ENCODE results near the gene BROX. TPM values are rescaled to one million over a fixed set of nuclear protein-coding genes. Genes with fewer than 3 reads are reported as not detected.
"Not testable (repeated sequence)": the region's sequence is repeated elsewhere in the genome, so short reads cannot be mapped to it uniquely, and the experiment has no call there.

BROX gene
- 10 to 100 TPM; 35.7 to 47.9 (median 41.4) TPM for total RNA-seq

- no peaks in the 10 kb centered on the region for H3K9me3 ChIP-seq
- H3K27ac ChIP-seq, result peak within 1 kb of the TSS; percentile 95 to 98 (median 96)
- DNase-seq (ENCODE audit: low spot score in 2 of 2), result peak; percentile 90 to 93
- 0% methylated on average over 40 to 47 of the region's 62 CpGs for WGBS, 2 donors
- peak within 1 kb of the TSS; percentile 57 to 90 (median 87) for H3K4me3 ChIP-seq
- peak; percentile 16 to 59 for TF ChIP-seq EP300 (IDR thresholded peaks at IDR 0.05)
- peak in 1 of 2 donors; percentile 46 for TF ChIP-seq POLR2A (IDR thresholded peaks at IDR 0.05)
- TF ChIP-seq CTCF (IDR thresholded peaks at IDR 0.05), result peak in 1 of 5 experiments; percentile 12
- H3K27me3 ChIP-seq, result no peaks in the 10 kb centered on the region
- peaks cover 0 to 25% (median 7%) of the 10 kb centered on the region in 3 donors for H3K36me3 ChIP-seq
- H3K4me1 ChIP-seq, result peaks cover 0 to 70% (median 27%) of the 10 kb centered on the region in 4 donors
Observed at GRCh38 chr1:222712253-222713090, at the start of gene BROX, which contains the start of gene AIDA. Gene BROX (plus strand): TSS chr1:222712564. CDS start chr1:222715700, 3,136 bp downstream. Gene AIDA (minus strand): TSS chr1:222712491. CDS start chr1:222712317, 174 bp downstream.

GRCh38 chr1:222663431-222663934, 48.9 kb upstream of the BROX start:
- TF ChIP-seq EP300 (IDR thresholded peaks at IDR 0.05), result no peak
- TF ChIP-seq POLR2A (IDR thresholded peaks at IDR 0.05), result no peak
- H3K27me3 ChIP-seq, result no peaks in the 10 kb centered on the region
- H3K27ac ChIP-seq, result no peak overlapping the region
- H3K4me3 ChIP-seq, result no peak overlapping the region
- peaks cover 0 to 94% (median 15%) of the 10 kb centered on the region in 3 donors for H3K36me3 ChIP-seq
- peaks cover 0 to 8% (median 0%) of the 10 kb centered on the region in 4 donors for H3K4me1 ChIP-seq
- H3K9me3 ChIP-seq, result no peaks in the 10 kb centered on the region
- DNase-seq (ENCODE audit: low spot score in 2 of 2), result no peak
- WGBS, 2 donors, result 92 to 97% methylated on average over 4 of the region's 4 CpGs

- DNase-seq (ENCODE audit: low spot score in 2 of 2), result no peak
- H3K4me1 ChIP-seq, result peaks cover 0 to 14% (median 0%) of the 10 kb centered on the region in 4 donors
- TF ChIP-seq POLR2A (IDR thresholded peaks at IDR 0.05) (no peak), EP300 (IDR thresholded peaks at IDR 0.05) (no peak), CTCF (IDR thresholded peaks at IDR 0.05) (no peak)
- H3K9me3 ChIP-seq, result no peaks in the 10 kb centered on the region
- no peaks in the 10 kb centered on the region for H3K27me3 ChIP-seq
- H3K4me3 ChIP-seq, result no peak overlapping the region
- no peak overlapping the region for H3K27ac ChIP-seq
- peaks cover 0 to 80% (median 7%) of the 10 kb centered on the region in 3 donors for H3K36me3 ChIP-seq
- WGBS, 2 donors, result 83 to 89% methylated on average over 7 of the region's 7 CpGs
Observed at GRCh38 chr1:222665964-222666363, 46.4 kb upstream of the BROX start.

- H3K27ac ChIP-seq; H3K9me3 ChIP-seq; H3K27me3 ChIP-seq; H3K4me3 ChIP-seq; DNase-seq (ENCODE audit: low spot score in 2 of 2): not testable (repeated sequence)
- Histone ChIP-seq H3K36me3 (peaks cover 0 to 77% (median 5%) of the 10 kb centered on the region in 3 donors), H3K4me1 (peaks cover 0 to 14% (median 0%) of the 10 kb centered on the region in 4 donors)
- 83 to 95% methylated on average over 1 to 2 of the region's 4 CpGs for WGBS, 2 donors
Observed at GRCh38 chr1:222668184-222668583, 44.2 kb upstream of the BROX start.

- not testable (repeated sequence) for H3K27ac ChIP-seq
- peaks cover 0 to 77% (median 12%) of the 10 kb centered on the region in 3 donors for H3K36me3 ChIP-seq
Observed at GRCh38 chr1:222669107-222669506, 43.3 kb upstream of the BROX start.

GRCh38 chr1:222670110-222670509, 42.3 kb upstream of the BROX start:
- WGBS, 2 donors, result 93 to 94% methylated on average over 1 of the region's 1 CpG
- peaks cover 0 to 77% (median 12%) of the 10 kb centered on the region in 3 donors for H3K36me3 ChIP-seq

More at GRCh38 chr1:222669107-222669506, 43.3 kb upstream of the BROX start:
- H3K27me3 ChIP-seq; H3K9me3 ChIP-seq; H3K4me3 ChIP-seq; DNase-seq (ENCODE audit: low spot score in 2 of 2): not testable (repeated sequence)
- 63 to 88% methylated on average over 1 of the region's 2 CpGs for whole genome bisulfite sequencing, 2 donors
- peaks cover 0 to 14% (median 0%) of the 10 kb centered on the region in 4 donors for H3K4me1 ChIP-seq

More at GRCh38 chr1:222670110-222670509, 42.3 kb upstream of the BROX start:
- no peaks in the 10 kb centered on the region for H3K9me3 ChIP-seq
- no peak overlapping the region for H3K4me3 ChIP-seq
- TF ChIP-seq POLR2A (IDR thresholded peaks at IDR 0.05) (no peak), CTCF (IDR thresholded peaks at IDR 0.05) (no peak), EP300 (IDR thresholded peaks at IDR 0.05) (no peak)
- peaks cover 0 to 14% (median 0%) of the 10 kb centered on the region in 4 donors for H3K4me1 ChIP-seq
- no peaks in the 10 kb centered on the region for H3K27me3 ChIP-seq
- no peak overlapping the region for H3K27ac ChIP-seq
- no peak for DNase-seq (ENCODE audit: low spot score in 2 of 2)
